ENCODE results near the gene OR7A5.

The OR7A5 gene

GRCh38 chr19:14835011-14835410 is at the start of gene OR7A5, which contains the start of gene OR7C1:
Gene OR7A5, minus strand, starts transcription at chr19:14835185. Its CDS starts 6,944 bp downstream, at chr19:14828241.
Gene OR7C1, minus strand, starts transcription at chr19:14835185. Its CDS starts 35,049 bp downstream, at chr19:14800136.
- H3K9me3 Mint-ChIP-seq (ENCODE audit: low read depth) = no peaks in the 10 kb centered on the region
- H3K36me3 Mint-ChIP-seq = no peaks in the 10 kb centered on the region
- H3K27ac Mint-ChIP-seq = no peak within 1 kb of the TSS
- peaks cover 2% of the 10 kb centered on the region for H3K27me3 Mint-ChIP-seq
- H3K4me3 Mint-ChIP-seq = no peak within 1 kb of the TSS
- H3K4me1 Mint-ChIP-seq (ENCODE audit: low read depth) = no peaks in the 10 kb centered on the region

GRCh38 chr19:14871619-14872230 is 36.7 kb upstream of the OR7A5 start:
- no peaks in the 10 kb centered on the region for H3K9me3 Mint-ChIP-seq (ENCODE audit: low read depth)
- no peak overlapping the region for H3K27ac Mint-ChIP-seq
- peaks cover 33% of the 10 kb centered on the region for H3K27me3 Mint-ChIP-seq
- no peaks in the 10 kb centered on the region for H3K36me3 Mint-ChIP-seq
- H3K4me1 Mint-ChIP-seq (ENCODE audit: low read depth) = no peaks in the 10 kb centered on the region
- H3K4me3 Mint-ChIP-seq = no peak overlapping the region

- Mint-ChIP-seq H3K27ac (no peak overlapping the region), H3K36me3 (no peaks in the 10 kb centered on the region), H3K9me3 (ENCODE audit: low read depth) (no peaks in the 10 kb centered on the region), H3K4me3 (no peak overlapping the region), H3K27me3 (peaks cover 33% of the 10 kb centered on the region), H3K4me1 (ENCODE audit: low read depth) (no peaks in the 10 kb centered on the region)
Measured at GRCh38 chr19:14868497-14868896, 33.5 kb upstream of the OR7A5 start.

- Mint-ChIP-seq H3K27me3 (peaks cover 22% of the 10 kb centered on the region), H3K36me3 (no peaks in the 10 kb centered on the region), H3K9me3 (ENCODE audit: low read depth) (no peaks in the 10 kb centered on the region), H3K4me3 (no peak within 1 kb of the TSS), H3K27ac (no peak within 1 kb of the TSS), H3K4me1 (ENCODE audit: low read depth) (no peaks in the 10 kb centered on the region)
Measured at GRCh38 chr19:14848822-14849221, 13.8 kb upstream of the OR7A5 start, which contains the start of gene OR7A10. Gene OR7A10, minus strand, starts transcription at chr19:14848922. Its CDS starts 7,045 bp downstream, at chr19:14841877.

GRCh38 chr19:14843578-14843977 is 8.6 kb upstream of the OR7A5 start:
- no peaks in the 10 kb centered on the region for H3K4me1 Mint-ChIP-seq (ENCODE audit: low read depth)
- no peak overlapping the region for H3K27ac Mint-ChIP-seq
- peaks cover 17% of the 10 kb centered on the region for H3K27me3 Mint-ChIP-seq
- H3K36me3 Mint-ChIP-seq = no peaks in the 10 kb centered on the region
- no peaks in the 10 kb centered on the region for H3K9me3 Mint-ChIP-seq (ENCODE audit: low read depth)
- no peak overlapping the region for H3K4me3 Mint-ChIP-seq

GRCh38 chr19:14843169-14843568 is 8.2 kb upstream of the OR7A5 start:
- H3K27me3 Mint-ChIP-seq = peaks cover 17% of the 10 kb centered on the region
- no peak overlapping the region for H3K4me3 Mint-ChIP-seq
- H3K9me3 Mint-ChIP-seq (ENCODE audit: low read depth) = no peaks in the 10 kb centered on the region
- no peak overlapping the region for H3K27ac Mint-ChIP-seq
- H3K36me3 Mint-ChIP-seq = no peaks in the 10 kb centered on the region
- H3K4me1 Mint-ChIP-seq (ENCODE audit: low read depth) = no peaks in the 10 kb centered on the region

GRCh38 chr19:14840206-14840605 is 5.2 kb upstream of the OR7A5 start:
- H3K4me1 Mint-ChIP-seq (ENCODE audit: low read depth) = no peaks in the 10 kb centered on the region
- H3K27ac Mint-ChIP-seq = no peak overlapping the region
- H3K9me3 Mint-ChIP-seq (ENCODE audit: low read depth) = no peaks in the 10 kb centered on the region
- H3K4me3 Mint-ChIP-seq = no peak overlapping the region
- no peaks in the 10 kb centered on the region for H3K36me3 Mint-ChIP-seq
- peaks cover 14% of the 10 kb centered on the region for H3K27me3 Mint-ChIP-seq

- Mint-ChIP-seq H3K27me3 (peaks cover 8% of the 10 kb centered on the region), H3K4me1 (ENCODE audit: low read depth) (no peaks in the 10 kb centered on the region), H3K4me3 (no peak overlapping the region), H3K36me3 (no peaks in the 10 kb centered on the region), H3K27ac (no peak overlapping the region), H3K9me3 (ENCODE audit: low read depth) (no peaks in the 10 kb centered on the region)
Measured at GRCh38 chr19:14837391-14837790, 2.4 kb upstream of the OR7A5 start.

- H3K27ac Mint-ChIP-seq = no peak overlapping the region
Measured at GRCh38 chr19:14830702-14831101, 4.3 kb downstream of the OR7A5 start.

GRCh38 chr19:14826006-14826405 is 9.0 kb downstream of the OR7A5 start:
- Mint-ChIP-seq H3K27me3 (peaks cover 42% of the 10 kb centered on the region), H3K9me3 (ENCODE audit: low read depth) (no peaks in the 10 kb centered on the region), H3K4me1 (ENCODE audit: low read depth) (no peaks in the 10 kb centered on the region), H3K36me3 (no peaks in the 10 kb centered on the region), H3K27ac (no peak overlapping the region), H3K4me3 (no peak overlapping the region)

More at GRCh38 chr19:14830702-14831101, 4.3 kb downstream of the OR7A5 start:
- Mint-ChIP-seq H3K4me1 (ENCODE audit: low read depth) (no peaks in the 10 kb centered on the region), H3K27me3 (peaks cover 22% of the 10 kb centered on the region), H3K9me3 (ENCODE audit: low read depth) (no peaks in the 10 kb centered on the region), H3K4me3 (no peak overlapping the region), H3K36me3 (no peaks in the 10 kb centered on the region)

- Mint-ChIP-seq H3K27me3 (peaks cover 35% of the 10 kb centered on the region), H3K4me1 (ENCODE audit: low read depth) (no peaks in the 10 kb centered on the region), H3K36me3 (no peaks in the 10 kb centered on the region), H3K27ac (no peak overlapping the region), H3K9me3 (ENCODE audit: low read depth) (no peaks in the 10 kb centered on the region), H3K4me3 (no peak overlapping the region)
Measured at GRCh38 chr19:14821937-14822336, 13.0 kb downstream of the OR7A5 start.

- Mint-ChIP-seq H3K27me3 (peaks cover 14% of the 10 kb centered on the region), H3K27ac (no peak overlapping the region), H3K9me3 (ENCODE audit: low read depth) (no peaks in the 10 kb centered on the region), H3K4me3 (no peak overlapping the region), H3K4me1 (ENCODE audit: low read depth) (no peaks in the 10 kb centered on the region), H3K36me3 (no peaks in the 10 kb centered on the region)
Measured at GRCh38 chr19:14818588-14818987, 16.4 kb downstream of the OR7A5 start.

GRCh38 chr19:14817052-14817451 is 17.9 kb downstream of the OR7A5 start:
- Mint-ChIP-seq H3K4me1 (ENCODE audit: low read depth) (no peaks in the 10 kb centered on the region), H3K36me3 (no peaks in the 10 kb centered on the region), H3K27ac (no peak overlapping the region), H3K9me3 (ENCODE audit: low read depth) (no peaks in the 10 kb centered on the region), H3K27me3 (peaks cover 12% of the 10 kb centered on the region), H3K4me3 (no peak overlapping the region)

- peaks cover 4% of the 10 kb centered on the region for H3K27me3 Mint-ChIP-seq
- H3K4me1 Mint-ChIP-seq (ENCODE audit: low read depth) = no peaks in the 10 kb centered on the region
- H3K27ac Mint-ChIP-seq = no peak overlapping the region
- H3K9me3 Mint-ChIP-seq (ENCODE audit: low read depth) = no peaks in the 10 kb centered on the region
- H3K36me3 Mint-ChIP-seq = no peaks in the 10 kb centered on the region
- H3K4me3 Mint-ChIP-seq = no peak overlapping the region
Measured at GRCh38 chr19:14814982-14815652, 19.9 kb downstream of the OR7A5 start.

- no peaks in the 10 kb centered on the region for H3K36me3 Mint-ChIP-seq
- peaks cover 6% of the 10 kb centered on the region for H3K4me1 Mint-ChIP-seq (ENCODE audit: low read depth)
- no peak overlapping the region for H3K4me3 Mint-ChIP-seq
- H3K27ac Mint-ChIP-seq = no peak overlapping the region
- peaks cover 5% of the 10 kb centered on the region for H3K27me3 Mint-ChIP-seq
- no peaks in the 10 kb centered on the region for H3K9me3 Mint-ChIP-seq (ENCODE audit: low read depth)
Measured at GRCh38 chr19:14809272-14810057, 25.5 kb downstream of the OR7A5 start.

Data from activated naive CD8-positive, alpha-beta T cell (primary cell).